NT2/D1 (cell line): ENCODE measurements around the gene USE1.

ENCODE experiments used
- SUZ12 ChIP-seq: IDR thresholded peaks from 2 replicates; pipeline ENCODE4 v1.6.1; 2011; ENCODE audit not compliant: insufficient read length, insufficient read depth; ENCODE audit errors: extremely low read depth
- YY1 ChIP-seq: IDR thresholded peaks from 2 replicates; pipeline ENCODE4 v1.6.1; 2011; ENCODE audit not compliant: insufficient read length, insufficient read depth
- ZNF274 ChIP-seq: IDR thresholded peaks from 2 replicates; pipeline ENCODE4 v1.6.1; 2011; ENCODE audit warnings: mild to moderate bottlenecking, low read depth, low read length

- TF ChIP-seq ZNF274 (no peak), SUZ12 (no peak), YY1 (no peak)
Observed at GRCh38 chr19:17172624-17173345, 42.4 kb upstream of the USE1 start.
